DOHH2 (cell line): Measurements from ENCODE around the gene OXLD1.
A peak's percentile ranks its signal among the peaks of the same experiment; 100 is the strongest.

Source experiments
- H3F3A ChIP-seq: fragments of 200-600 bp; sonication (generic), shearing (Covaris generic); 2 replicates; pipeline ENCODE4 v1.6.0; 2016; ENCODE audit warnings: antibody characterized with exemption, mild to moderate bottlenecking; ENCODE audit not compliant: control insufficient read depth, insufficient read depth
- H3K27ac ChIP-seq: fragments of 200-600 bp; sonication (generic); 2 replicates; pipeline ENCODE4 v1.5.1; 2014; ENCODE audit warnings: low read depth, mild to moderate bottlenecking, low read length, moderate library complexity
- H3K27me3 ChIP-seq: fragments of 200-600 bp; sonication (generic); 2 replicates; pipeline ENCODE4 v1.6.1; 2014; ENCODE audit warnings: mild to moderate bottlenecking, low read length, mixed read lengths; ENCODE audit not compliant: control insufficient read depth
- H3K36me3 ChIP-seq: fragments of 200-600 bp; sonication (generic); 2 replicates; pipeline ENCODE4 v1.6.1; 2014; ENCODE audit warnings: mild to moderate bottlenecking, low read length, moderate library complexity, mixed read lengths; ENCODE audit not compliant: control insufficient read depth
- H3K4me1 ChIP-seq: fragments of 200-600 bp; sonication (generic); 2 replicates; pipeline ENCODE4 v1.6.1; 2014; ENCODE audit warnings: mild to moderate bottlenecking, low read length, mixed read lengths; ENCODE audit not compliant: control insufficient read depth
- H3K4me2 ChIP-seq: fragments of 200-600 bp; sonication (generic); 2 replicates; pipeline ENCODE4 v1.6.0; 2014; ENCODE audit warnings: mild to moderate bottlenecking, low read length, moderate library complexity
- H3K4me3 ChIP-seq: fragments of 200-600 bp; sonication (generic); 2 replicates; pipeline ENCODE4 v1.5.1; 2014; ENCODE audit warnings: mild to moderate bottlenecking, low read length, mixed read lengths
- H3K79me2 ChIP-seq: fragments of 200-600 bp; sonication (generic); 2 replicates; pipeline ENCODE4 v1.6.1; 2014; ENCODE audit warnings: mild to moderate bottlenecking, low read length, mixed read lengths; ENCODE audit not compliant: control insufficient read depth
- H3K9me2 ChIP-seq: fragments of 200-600 bp; sonication (generic); replicated peaks from 2 replicates; pipeline ENCODE4 v1.6.1; 2014; ENCODE audit warnings: mild to moderate bottlenecking, low read length, mixed read lengths; ENCODE audit not compliant: control insufficient read depth
- H3K9me3 ChIP-seq: fragments of 200-600 bp; sonication (generic); 2 replicates; pipeline ENCODE4 v1.6.1; 2014; ENCODE audit warnings: antibody characterized with exemption, low read length, mixed read lengths; ENCODE audit not compliant: control insufficient read depth, insufficient read depth
- H4K20me1 ChIP-seq: fragments of 200-600 bp; sonication (generic); 2 replicates; pipeline ENCODE4 v1.6.0; 2014; ENCODE audit warnings: low read depth, mild to moderate bottlenecking, antibody characterized with exemption, low read length, moderate library complexity; ENCODE audit not compliant: control insufficient read depth, insufficient read depth
- CTCF ChIP-seq: fragments of 200-600 bp; sonication (generic); IDR thresholded peaks from one replicate; pipeline ENCODE4 v1.5.1; 2014; ENCODE audit warnings: antibody characterized with exemption, mild to moderate bottlenecking, low read depth, low read length; ENCODE audit not compliant: poor library complexity, severe bottlenecking
- EZH2phosphoT487 ChIP-seq: fragments of 200-600 bp; sonication (generic); IDR thresholded peaks from 2 replicates; pipeline ENCODE4 v1.6.1; 2017; ENCODE audit warnings: borderline replicate concordance, mild to moderate bottlenecking, antibody characterized with exemption, low read length, moderate library complexity, mixed read lengths

The OXLD1 gene

DNA sequence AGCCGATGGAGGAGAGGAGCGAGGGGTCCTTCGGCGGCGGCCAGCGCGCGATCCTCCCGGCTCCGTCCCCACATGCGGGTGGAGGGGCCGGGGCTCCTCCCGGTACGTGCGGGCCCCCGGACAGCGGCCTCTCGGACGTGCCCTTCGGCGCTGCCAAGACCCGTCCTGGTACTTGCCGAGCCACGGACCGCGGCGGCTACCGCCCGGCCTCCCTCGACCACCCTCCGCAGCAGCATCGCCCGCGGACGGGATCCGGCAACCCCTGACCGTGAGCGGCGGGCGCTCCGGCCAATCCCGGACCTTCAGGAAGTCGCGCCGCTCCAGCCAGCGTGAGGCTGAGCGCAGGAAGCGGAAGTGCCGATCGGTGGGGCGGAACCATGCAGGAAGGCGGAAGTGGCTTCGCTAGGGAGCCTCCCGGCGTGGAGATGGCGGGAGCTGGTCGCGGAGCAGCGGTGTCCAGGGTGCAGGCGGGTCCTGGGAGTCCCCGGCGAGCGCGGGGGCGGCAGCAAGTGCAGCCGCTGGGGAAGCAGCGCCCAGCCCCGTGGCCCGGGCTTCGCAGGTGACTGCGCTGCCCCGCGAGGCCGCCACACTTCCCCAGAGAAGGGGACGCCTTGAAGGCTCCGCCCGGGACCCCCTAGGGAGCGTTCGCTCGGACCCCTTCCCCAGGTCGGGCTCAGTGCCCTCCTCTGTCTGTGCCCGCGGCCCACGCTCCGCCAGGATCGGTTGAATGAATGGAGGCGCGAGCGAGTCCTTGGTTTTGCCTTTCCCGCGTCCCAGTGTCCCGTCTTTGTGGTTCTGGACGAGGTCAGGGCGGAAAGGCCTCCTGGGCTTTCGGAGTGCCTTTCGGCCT lies at the start of gene OXLD1, which contains the start of gene CCDC137:
OXLD1 (minus strand) TSS at position 264 of the 850 bp plus-strand sequence; CDS start at position 236, 28 bp downstream.
CCDC137 (plus strand) TSS at position 396 of the 850 bp plus-strand sequence; CDS start at position 426, 30 bp downstream.
- H3K9me3 ChIP-seq: no peaks in the 10 kb centered on the region
- H3K4me1 ChIP-seq: peaks cover 25% of the 10 kb centered on the region
- peak within 1 kb of the TSS; percentile 100 for H3K4me2 ChIP-seq
- peaks cover 63% of the 10 kb centered on the region for H3K79me2 ChIP-seq
- H3K36me3 ChIP-seq: peaks cover 70% of the 10 kb centered on the region
- H3K4me3 ChIP-seq: peak within 1 kb of the TSS; percentile 97
- H3K9me2 ChIP-seq: no peaks in the 10 kb centered on the region
- H3K27ac ChIP-seq: peak within 1 kb of the TSS; percentile 79
- peaks cover 10% of the 10 kb centered on the region for H3F3A ChIP-seq
- TF ChIP-seq EZH2phosphoT487 (no peak), CTCF (no peak)
- H3K27me3 ChIP-seq: no peaks in the 10 kb centered on the region
- H4K20me1 ChIP-seq: no peaks in the 10 kb centered on the region

DNA sequence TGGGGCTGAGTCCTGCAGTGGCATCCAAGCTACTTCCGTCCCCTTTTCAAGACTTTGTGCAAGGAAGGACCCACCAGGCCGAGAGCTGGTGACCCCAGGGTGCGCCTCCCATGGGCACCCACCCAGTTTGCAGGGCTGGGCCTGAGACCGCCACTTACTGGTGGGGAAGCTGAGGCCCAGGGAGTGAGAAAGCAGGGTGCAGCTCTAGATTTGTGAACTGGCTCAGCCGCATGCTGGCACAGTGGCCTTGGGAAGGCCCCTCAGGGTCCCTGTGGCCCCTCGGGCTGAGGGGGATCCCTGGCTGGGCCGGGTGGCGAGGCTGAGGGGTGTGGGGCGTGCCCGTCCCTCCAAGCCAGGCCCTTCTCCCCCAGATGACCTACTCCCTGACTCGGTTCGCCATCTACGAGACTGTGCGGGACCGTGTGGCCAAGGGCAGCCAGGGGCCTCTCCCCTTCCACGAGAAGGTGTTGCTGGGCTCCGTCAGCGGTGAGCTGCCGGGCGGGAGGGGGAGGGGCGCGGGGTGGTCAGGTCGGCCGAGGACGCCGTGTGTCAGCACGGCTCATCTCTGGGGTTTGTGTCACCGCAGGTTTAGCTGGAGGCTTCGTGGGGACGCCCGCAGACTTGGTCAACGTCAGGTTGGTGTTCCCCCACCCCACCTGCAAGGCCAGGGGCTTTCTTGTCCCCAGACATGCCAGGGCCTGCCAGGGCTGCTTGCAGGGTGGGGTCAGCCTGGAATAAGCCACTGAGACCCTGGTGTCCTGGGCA lies 48.9 kb upstream of the OXLD1 start:
- peaks cover 3% of the 10 kb centered on the region for H3F3A ChIP-seq
- peaks cover 27% of the 10 kb centered on the region for H3K4me1 ChIP-seq
- H3K27ac ChIP-seq: no peak overlapping the region
- H3K27me3 ChIP-seq: no peaks in the 10 kb centered on the region
- TF ChIP-seq EZH2phosphoT487 (no peak), CTCF (no peak)
- no peaks in the 10 kb centered on the region for H3K9me2 ChIP-seq
- H4K20me1 ChIP-seq: no peaks in the 10 kb centered on the region
- H3K4me3 ChIP-seq: no peak overlapping the region
- H3K79me2 ChIP-seq: peaks cover 35% of the 10 kb centered on the region
- no peaks in the 10 kb centered on the region for H3K9me3 ChIP-seq
- H3K4me2 ChIP-seq: no peak overlapping the region
- H3K36me3 ChIP-seq: peaks cover 36% of the 10 kb centered on the region

DNA sequence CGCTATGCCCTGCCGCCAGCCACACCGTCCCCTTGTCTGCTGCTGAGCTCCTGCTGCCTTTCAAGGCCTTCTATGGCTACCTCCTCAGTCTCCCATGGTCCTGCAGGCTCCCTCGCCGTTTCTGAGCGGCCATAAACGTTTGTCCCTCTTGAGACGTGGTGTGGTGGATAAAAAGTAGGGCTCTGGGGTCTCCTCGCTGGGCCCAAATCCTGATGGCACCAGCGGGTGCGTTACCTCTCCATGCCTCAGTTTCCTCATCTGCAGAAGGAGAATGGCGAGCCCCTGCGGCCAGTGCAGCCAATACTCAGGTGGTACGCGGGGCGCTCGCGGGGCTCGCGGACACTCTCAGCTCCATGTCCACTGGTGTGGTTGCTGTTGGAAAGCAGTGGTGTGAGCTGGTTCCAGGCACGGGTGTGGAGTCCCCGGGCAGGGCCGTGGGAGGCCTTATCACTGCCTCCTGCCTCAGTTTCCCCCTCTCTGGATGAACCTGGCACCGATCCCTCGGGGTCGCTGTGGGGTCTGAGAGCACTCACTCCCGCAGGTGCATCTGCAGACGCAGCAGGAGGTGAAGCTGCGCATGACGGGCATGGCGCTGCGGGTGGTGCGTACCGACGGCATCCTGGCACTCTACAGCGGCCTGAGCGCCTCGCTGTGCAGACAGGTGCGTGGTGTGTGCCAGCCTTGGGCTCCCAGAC lies 48.2 kb upstream of the OXLD1 start:
- Histone ChIP-seq H3K36me3 (peaks cover 34% of the 10 kb centered on the region), H3K9me3 (no peaks in the 10 kb centered on the region), H4K20me1 (no peaks in the 10 kb centered on the region), H3F3A (peaks cover 10% of the 10 kb centered on the region), H3K79me2 (peaks cover 35% of the 10 kb centered on the region), H3K4me3 (no peak overlapping the region), H3K27ac (no peak overlapping the region), H3K9me2 (no peaks in the 10 kb centered on the region), H3K4me2 (peak overlapping the region; percentile 68; the same call in 1 of the 2 replicates), H3K4me1 (peaks cover 34% of the 10 kb centered on the region), H3K27me3 (no peaks in the 10 kb centered on the region)
- no peak for TF ChIP-seq CTCF
- TF ChIP-seq EZH2phosphoT487: no peak
